ENCODE data around the gene ASPG.

Gene ASPG

DNA sequence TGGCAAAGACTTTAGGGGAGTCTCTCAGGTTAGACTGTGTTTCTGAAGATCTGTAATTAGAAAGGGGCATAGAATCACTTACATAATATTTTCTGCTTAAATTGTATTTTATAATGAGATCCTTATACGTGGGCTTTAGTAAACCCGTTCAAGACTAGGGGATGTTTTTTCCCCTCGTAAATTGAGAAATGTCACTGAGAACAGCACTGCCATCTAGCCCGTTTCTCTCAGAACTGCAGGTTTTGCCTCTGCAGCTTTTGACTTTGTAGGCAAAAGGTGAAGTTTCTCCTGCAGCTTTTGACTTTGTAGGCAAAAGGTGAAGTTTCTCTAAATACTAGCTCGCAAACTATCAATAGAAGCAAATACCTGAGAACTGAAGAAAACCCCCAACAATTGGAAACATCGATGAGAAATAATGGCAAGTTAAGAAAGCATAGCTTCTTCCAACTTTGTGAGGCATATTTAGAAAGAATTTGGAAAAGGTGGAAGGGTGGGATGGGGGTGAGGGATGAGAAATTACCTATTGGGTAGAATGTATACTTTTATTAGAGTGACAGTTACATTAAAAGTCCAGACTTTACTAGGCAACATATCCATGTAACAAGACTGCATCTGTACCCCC lies 9.9 kb upstream of the ASPG start:
- DNase-seq (ENCODE audit: low spot score), result no peak

GRCh38 chr14:104076743-104077142 lies 8.8 kb upstream of the ASPG start:
- DNase-seq (ENCODE audit: low spot score), result no peak

DNA sequence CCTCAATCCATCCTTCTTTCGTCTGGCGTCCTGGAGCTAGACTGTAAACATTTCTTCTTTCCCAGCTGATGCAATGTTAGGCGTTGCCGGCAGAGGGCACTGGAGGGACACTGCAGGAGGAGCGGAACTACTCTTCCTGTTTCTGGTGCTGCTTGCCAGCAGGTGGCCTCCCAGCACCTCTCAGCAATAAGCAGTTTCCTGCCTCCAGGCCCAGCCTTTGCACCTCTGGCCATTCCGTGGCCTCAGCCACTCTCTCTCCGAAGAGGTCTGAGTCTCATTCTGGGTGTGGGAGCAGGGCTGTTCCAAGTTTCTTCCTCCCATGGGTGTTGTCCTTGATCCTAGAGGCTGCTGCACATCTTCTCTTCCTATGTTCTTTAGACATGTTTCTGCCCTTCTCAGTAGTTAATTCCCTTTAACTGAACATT lies 7.5 kb upstream of the ASPG start:
- peak; percentile 90 for DNase-seq (ENCODE audit: low spot score)

GRCh38 chr14:104080376-104081260 lies 4.9 kb upstream of the ASPG start:
- DNase-seq (ENCODE audit: low spot score), result no peak

DNA sequence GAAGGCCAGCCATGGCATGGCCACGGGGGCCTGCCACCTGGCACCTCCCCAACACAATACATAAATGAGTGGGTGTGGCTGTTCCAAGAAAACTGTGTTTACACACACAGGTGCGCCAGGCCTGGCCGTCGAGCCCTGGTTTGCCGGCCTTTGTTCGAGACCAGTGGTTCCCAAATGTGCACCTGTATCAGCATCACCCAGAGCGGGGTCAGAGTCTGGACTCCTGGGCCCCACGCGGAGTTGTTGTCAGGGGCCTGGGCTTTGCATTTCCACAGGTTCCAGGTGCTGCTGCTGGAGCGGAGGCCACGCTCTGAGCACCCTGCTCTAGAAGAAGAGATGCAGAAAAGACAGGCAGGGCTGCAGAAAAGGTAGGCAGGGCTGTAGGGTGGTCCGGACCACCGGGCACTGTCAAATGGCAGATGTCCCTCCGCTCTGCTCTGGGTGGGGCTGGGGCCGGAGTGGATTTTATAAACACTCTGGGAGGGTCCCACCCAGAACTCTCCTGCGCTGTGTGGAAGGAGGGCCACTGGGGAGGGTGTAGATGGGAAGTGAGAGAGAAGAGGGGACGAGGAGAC lies 4.2 kb upstream of the ASPG start:
- DNase-seq (ENCODE audit: low spot score), result no peak

DNA sequence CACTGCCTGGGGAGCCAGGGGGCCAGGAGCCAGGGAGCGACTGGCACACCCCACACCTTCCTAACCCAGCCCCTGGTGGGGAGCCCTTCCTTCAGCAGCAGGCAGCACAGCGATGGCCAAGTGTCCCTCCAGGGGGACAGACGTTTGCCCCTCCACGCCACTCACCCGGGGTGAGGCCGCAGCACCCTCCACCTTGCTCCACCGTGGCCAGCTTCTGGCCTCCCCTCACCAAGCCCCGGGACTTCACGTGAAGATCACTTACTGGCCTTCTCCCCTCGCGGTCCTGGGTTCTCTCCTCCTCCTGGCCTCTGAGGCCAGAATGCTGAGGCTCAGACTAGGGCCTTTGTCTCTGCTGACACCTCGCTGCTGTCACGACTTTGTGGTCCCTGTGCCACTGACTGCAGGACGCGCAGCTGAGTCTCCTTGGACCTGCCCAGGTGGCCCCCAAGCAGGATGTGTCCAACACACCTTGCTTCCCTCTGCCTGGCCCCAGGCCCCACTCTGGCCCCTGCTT lies 3.5 kb upstream of the ASPG start:
- no peak for DNase-seq (ENCODE audit: low spot score)

DNA sequence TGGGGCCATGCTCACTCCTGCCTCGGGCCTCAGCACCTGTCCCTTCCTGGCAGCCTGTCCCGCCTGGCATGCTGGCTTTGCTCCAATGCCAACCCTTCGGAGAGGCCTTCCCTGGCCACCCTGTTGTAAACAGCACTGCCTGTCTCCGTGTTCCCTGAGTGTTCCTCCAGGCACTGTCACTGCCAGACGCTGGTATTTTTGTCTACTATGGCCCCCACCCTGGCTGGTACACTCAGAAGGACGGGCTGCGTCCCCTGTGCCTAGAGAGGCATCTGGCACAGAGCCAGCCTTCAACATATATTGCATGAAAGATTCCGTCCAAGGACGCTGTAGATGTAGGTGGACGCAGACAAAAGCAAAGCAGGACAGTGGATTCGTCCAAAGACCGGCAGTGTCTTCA lies 2.7 kb upstream of the ASPG start:
- no peak for DNase-seq (ENCODE audit: low spot score)

GRCh38 chr14:104084251-104085002 lies 1.1 kb upstream of the ASPG start:
- DNase-seq (ENCODE audit: low spot score), result no peak

- no peak for DNase-seq (ENCODE audit: low spot score)
Observed at GRCh38 chr14:104085889-104086201, 345 bp downstream of the ASPG start.

GRCh38 chr14:104086210-104086660 lies 735 bp downstream of the ASPG start:
- no peak for DNase-seq (ENCODE audit: low spot score)

GRCh38 chr14:104086661-104087461 lies 1.4 kb downstream of the ASPG start:
- DNase-seq (ENCODE audit: low spot score), result no peak

DNA sequence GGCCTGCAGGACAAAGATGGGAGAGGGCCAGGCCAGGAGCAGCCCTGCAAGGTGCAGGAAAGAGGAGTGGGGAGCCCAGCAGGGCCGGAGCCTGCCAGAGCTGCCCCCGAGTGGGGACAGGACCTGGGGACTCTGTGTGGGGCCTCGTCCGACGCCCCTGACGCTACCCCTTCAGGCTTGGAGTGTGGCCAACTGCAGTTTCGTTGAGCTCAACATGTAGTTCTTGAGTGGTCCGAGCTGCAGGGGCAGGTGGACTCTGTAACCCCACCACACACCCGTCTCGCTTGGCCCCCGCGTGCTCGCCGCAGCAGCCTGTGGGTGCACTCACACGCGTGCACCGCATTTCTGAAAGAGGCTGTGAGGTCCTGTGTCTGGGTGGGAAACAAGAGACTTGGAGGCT lies 2.0 kb downstream of the ASPG start:
- DNase-seq (ENCODE audit: low spot score), result no peak

DNA sequence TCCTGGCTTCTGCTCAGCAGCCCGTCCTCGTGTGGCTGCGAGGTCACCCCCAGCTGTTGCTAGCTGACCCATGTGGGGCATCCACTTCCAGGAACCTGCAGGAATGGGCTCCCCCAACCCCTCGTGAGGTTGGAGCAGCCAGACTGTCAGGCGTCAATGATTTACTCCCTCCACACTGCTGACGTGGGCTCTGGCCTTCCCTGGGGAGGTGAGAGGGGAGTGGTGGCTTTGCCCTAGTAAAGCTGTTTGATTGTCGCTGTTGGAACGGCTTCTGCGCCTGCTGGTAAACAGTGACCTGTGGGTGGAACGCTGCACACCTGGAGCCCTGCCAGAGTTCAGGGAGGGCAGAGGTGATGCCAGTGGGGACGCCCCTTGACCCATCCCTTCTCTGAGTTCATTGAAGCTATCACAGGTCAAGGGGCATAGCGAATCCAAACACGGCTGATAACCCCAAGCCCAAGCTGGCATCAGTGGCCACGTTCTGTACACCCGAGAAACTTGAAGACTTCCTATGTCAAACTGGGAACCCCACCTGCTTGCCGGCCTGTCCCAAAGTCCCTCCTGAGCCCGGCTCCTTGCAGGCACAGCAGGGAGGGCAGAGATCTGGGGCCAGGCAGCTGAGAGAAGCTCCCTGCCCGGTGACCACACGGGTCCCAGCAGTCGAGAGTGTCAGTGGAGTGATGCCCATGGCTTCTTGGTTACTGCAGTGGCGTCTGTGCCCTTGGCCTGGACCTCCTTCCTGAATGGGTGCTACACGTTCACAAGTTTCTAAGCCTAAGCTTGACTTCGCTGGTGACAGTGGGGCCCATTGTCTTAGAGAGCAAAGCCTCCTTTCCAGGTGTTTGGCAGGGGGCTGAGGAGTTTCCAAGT lies 2.7 kb downstream of the ASPG start:
- DNase-seq (ENCODE audit: low spot score), result no peak

- DNase-seq (ENCODE audit: low spot score), result no peak
Observed at GRCh38 chr14:104090071-104090748, 4.7 kb downstream of the ASPG start.

GRCh38 chr14:104091061-104091926 lies 5.8 kb downstream of the ASPG start:
- DNase-seq (ENCODE audit: low spot score), result no peak

DNA sequence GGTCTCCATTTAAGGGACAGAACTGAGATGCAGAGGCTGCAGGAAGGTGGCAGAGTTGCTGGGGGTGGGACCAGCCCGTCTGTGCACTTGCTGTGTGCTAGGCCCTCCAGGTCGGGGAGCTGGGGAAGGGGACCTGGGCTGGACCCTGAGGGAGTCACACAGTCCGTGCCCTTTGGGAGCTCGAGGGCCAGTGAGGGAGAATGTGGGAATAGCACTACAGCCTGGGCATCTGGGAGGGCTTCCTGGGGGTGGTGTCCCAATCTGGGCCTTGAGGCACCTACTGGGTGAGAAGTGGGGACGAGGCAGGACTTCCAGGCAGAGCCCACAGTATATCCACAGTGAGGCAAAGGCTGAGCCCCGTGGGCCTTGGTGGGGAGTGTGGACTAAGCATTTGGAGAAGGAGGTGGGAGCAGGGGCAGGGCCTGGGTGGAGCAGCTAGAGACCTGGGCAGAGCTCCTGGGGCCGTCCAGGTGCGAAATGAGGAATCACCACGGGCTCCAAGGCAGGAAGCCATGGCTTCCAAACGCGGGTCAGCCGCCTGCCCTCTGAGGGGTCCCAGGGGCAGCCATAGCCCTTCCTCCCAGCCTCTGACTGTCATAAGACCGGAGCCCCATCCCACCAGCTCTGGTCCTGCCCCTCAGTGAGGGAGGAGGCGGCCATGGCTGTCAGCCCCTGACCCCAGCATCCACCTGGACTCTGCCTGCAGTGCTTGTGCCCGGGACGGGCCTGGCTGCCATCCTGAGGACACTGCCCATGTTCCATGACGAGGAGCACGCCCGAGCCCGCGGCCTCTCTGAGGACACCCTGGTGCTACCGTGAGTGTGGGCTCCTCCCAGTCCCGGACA lies 6.6 kb downstream of the ASPG start:
- DNase-seq (ENCODE audit: low spot score), result no peak

DNA sequence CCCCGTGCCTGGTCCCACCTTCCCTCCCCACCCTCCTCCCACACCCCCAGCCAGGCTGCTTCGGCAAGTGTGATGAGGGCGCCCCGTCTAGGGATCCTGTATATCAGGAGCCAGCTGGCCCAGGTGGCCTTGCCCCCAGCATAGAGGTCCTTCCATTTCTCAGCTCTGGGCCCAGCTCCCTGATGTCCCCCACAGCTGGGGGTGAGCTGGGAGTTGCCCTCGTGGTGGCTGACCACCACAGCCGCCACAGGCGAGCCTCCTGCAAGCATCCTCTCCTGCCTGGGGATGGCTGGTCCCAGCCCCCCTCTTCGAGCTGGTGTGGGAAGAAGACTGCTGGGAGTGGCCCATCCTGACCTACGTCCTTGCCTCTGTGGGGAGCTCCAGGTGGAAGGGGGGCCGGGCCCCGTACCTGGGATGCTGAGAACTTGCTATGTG lies 7.4 kb downstream of the ASPG start:
- no peak for DNase-seq (ENCODE audit: low spot score)
